AG09309 (cell line): Measurements from ENCODE around the gene OR11G2.
"Not testable (repeated sequence)": the region's sequence is repeated elsewhere in the genome, so short reads cannot be mapped to it uniquely, and the experiment has no call there.

Experiments used
- DNase-seq: peaks from one replicate; pipeline ENCODE4 v3.0.0-alpha.2; 2010; ENCODE audit warnings: low read depth
- H3K4me3 ChIP-seq: 2 replicates; pipeline ENCODE4 v1.5.1; 2011; ENCODE audit warnings: mild to moderate bottlenecking, low read depth, low read length, moderate library complexity; ENCODE audit not compliant: control insufficient read depth
- CTCF ChIP-seq: IDR thresholded peaks from 2 replicates; pipeline ENCODE4 v1.5.1; 2011; ENCODE audit warnings: mild to moderate bottlenecking, low read depth, low read length, inconsistent platforms; ENCODE audit not compliant: insufficient read depth, control insufficient read depth; ENCODE audit errors: missing control alignments

The OR11G2 gene

GRCh38 chr14:20177433-20177974 is 13.2 kb upstream of the OR11G2 start:
- no peak for TF ChIP-seq CTCF
- H3K4me3 ChIP-seq, result no peak overlapping the region
- DNase-seq, result no peak

- TF ChIP-seq CTCF, result no peak
- DNase-seq, result no peak
- no peak overlapping the region for H3K4me3 ChIP-seq
Measured at GRCh38 chr14:20179218-20179617, 11.5 kb upstream of the OR11G2 start.

- no peak for DNase-seq
- no peak for TF ChIP-seq CTCF
- no peak overlapping the region for H3K4me3 ChIP-seq
Measured at GRCh38 chr14:20179880-20180279, 10.8 kb upstream of the OR11G2 start.

GRCh38 chr14:20180486-20180885 is 10.2 kb upstream of the OR11G2 start:
- no peak for DNase-seq
- H3K4me3 ChIP-seq, result no peak overlapping the region
- TF ChIP-seq CTCF, result no peak

- no peak for TF ChIP-seq CTCF
- DNase-seq, result no peak
- no peak overlapping the region for H3K4me3 ChIP-seq
Measured at GRCh38 chr14:20184181-20184580, 6.5 kb upstream of the OR11G2 start.

DNA sequence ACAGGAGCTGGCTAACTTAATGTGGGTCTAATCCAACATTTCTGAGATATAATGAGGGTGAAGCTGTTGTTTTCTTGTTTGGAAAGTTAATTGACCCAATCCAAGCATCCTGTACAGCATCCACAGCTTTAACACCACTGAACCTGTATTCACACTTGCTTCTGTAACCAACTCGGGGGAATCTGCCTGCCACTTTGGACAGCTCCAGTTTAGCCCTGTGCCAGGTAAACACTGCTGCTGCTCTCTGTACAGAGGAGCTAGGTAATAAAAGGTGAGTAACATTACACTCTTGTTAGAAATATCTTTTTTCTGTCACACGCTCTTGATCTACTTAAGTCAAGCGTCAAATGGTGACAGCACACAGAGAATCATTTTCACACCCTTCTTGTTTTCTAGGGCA is 700 bp downstream of the OR11G2 start:
- no peak for TF ChIP-seq CTCF
- H3K4me3 ChIP-seq, result no peak overlapping the region
- no peak for DNase-seq

DNA sequence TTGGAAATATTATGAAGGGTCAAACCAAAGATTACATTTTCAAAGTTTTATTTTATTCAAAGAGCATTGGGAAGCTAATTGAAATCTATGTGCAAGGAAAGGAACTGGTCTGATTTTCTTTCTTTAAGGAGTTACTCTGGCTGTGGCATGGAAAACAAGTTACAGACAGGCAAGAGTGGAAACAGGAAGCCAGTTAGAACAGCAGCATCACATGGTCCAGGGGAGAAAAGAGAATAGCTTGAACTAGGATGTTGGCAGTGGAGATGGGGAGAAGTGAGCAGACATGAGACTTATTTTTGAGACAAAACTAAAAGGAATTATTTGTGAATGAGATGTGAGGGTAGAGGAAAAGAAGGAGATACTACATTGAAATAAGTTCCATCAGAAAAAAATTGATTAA is 3.4 kb downstream of the OR11G2 start:
- DNase-seq, result no peak
- TF ChIP-seq CTCF, result no peak
- no peak overlapping the region for H3K4me3 ChIP-seq

GRCh38 chr14:20195170-20195569 is 4.5 kb downstream of the OR11G2 start:
- H3K4me3 ChIP-seq, DNase-seq: not testable (repeated sequence)
